ENCODE measurements around the gene RSRC1.

The RSRC1 gene

DNA sequence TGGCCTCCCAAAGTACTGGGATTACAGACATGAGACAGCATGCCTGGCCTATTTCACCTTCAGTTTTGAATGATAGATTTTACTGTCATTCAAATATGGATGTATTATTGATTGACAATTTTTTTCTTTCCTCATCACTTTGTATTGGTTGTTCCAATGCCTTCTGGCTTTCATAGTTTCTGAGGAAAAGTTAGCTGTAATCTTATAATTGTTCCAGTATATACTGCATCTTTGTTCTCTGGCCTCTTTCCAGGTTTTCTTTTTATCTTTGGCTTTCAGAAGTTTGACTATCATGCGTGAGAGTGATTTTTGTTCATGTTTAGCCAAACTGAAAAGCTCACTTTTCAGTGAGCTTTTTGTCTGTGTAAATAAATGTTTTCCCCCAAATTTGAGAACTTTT, 157.1 kb downstream of the RSRC1 start:
- Histone ChIP-seq H3K9ac (ENCODE audit: low read length) (no peak overlapping the region), H3K4me1 (ENCODE audit: control insufficient read depth, insufficient read depth, low read length) (no peaks in the 10 kb centered on the region), H3K27me3 (ENCODE audit: control insufficient read depth, insufficient read depth, low read length) (no peaks in the 10 kb centered on the region), H3K4me3 (ENCODE audit: low read length) (no peak overlapping the region), H3K36me3 (ENCODE audit: control insufficient read depth, insufficient read depth, low read length) (no peaks in the 10 kb centered on the region), H3K27ac (ENCODE audit: low read depth, low read length) (no peak overlapping the region)

DNA sequence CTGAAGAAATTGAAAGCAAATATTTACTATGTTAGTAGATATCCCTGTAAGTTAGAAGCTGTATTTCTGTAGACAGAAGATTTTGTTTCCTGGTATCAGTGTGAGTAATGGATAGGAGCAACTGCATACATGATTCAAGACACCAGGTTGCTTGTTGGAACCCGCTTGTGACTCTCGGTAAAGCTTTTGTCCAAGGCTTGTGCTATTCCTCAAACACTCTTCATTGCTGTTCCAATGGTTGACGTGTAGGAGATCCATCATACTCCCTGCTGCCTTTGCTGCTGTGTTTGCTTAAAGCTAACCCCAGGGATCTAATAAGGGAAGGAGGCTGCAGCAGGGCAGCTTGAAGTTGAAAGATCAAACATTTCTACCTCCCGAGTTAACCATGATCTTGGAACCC, 160.1 kb downstream of the RSRC1 start:
- no peaks in the 10 kb centered on the region for H3K4me1 ChIP-seq (ENCODE audit: control insufficient read depth, insufficient read depth, low read length)
- H3K4me3 ChIP-seq (ENCODE audit: low read length): no peak overlapping the region
- no peaks in the 10 kb centered on the region for H3K27me3 ChIP-seq (ENCODE audit: control insufficient read depth, insufficient read depth, low read length)
- H3K36me3 ChIP-seq (ENCODE audit: control insufficient read depth, insufficient read depth, low read length): no peaks in the 10 kb centered on the region
- H3K27ac ChIP-seq (ENCODE audit: low read depth, low read length): no peak overlapping the region
- H3K9ac ChIP-seq (ENCODE audit: low read length): no peak overlapping the region

DNA sequence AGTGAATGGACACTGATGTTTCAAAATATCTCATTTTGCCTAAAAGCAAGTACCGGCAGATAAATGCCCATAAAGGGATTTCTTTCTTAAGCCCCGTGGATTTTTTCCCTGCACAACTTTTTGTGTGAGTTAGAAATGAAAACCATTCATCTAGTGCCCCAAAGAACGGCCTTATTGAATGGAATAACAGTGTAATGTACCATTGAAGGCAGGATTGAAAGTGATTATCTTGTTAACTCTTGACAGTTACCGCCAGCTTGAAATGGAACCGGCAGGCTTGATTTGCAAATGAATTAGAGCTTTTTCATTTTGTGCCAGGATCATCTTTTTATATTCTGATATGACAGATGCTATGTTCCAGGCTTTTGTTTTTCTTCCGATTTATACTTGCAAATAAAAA, 162.2 kb downstream of the RSRC1 start:
- H3K4me3 ChIP-seq (ENCODE audit: low read length): no peak overlapping the region
- no peaks in the 10 kb centered on the region for H3K4me1 ChIP-seq (ENCODE audit: control insufficient read depth, insufficient read depth, low read length)
- H3K9ac ChIP-seq (ENCODE audit: low read length): no peak overlapping the region
- H3K36me3 ChIP-seq (ENCODE audit: control insufficient read depth, insufficient read depth, low read length): no peaks in the 10 kb centered on the region
- no peak overlapping the region for H3K27ac ChIP-seq (ENCODE audit: low read depth, low read length)
- no peaks in the 10 kb centered on the region for H3K27me3 ChIP-seq (ENCODE audit: control insufficient read depth, insufficient read depth, low read length)

DNA sequence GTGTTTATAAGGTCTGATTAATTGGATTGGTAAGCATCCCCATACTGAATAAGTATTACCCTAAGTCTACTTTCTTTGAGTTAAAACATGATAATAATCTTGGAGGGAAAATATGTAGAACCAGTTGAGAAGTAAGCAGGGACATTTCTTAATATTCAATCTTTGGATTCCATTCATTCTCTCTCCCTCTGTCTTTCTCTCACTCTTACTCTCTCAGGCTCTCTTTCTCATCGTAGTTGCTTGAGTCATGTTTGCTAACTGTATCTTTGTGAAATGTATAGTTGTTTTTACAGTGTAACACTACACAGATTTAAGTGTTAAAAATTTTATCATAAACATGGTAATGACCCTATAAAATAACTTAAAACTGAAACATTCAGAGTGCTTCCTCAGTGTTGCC, 163.8 kb downstream of the RSRC1 start:
- H3K4me1 ChIP-seq (ENCODE audit: control insufficient read depth, insufficient read depth, low read length): no peaks in the 10 kb centered on the region
- H3K36me3 ChIP-seq (ENCODE audit: control insufficient read depth, insufficient read depth, low read length): no peaks in the 10 kb centered on the region
- no peak overlapping the region for H3K27ac ChIP-seq (ENCODE audit: low read depth, low read length)
- no peaks in the 10 kb centered on the region for H3K27me3 ChIP-seq (ENCODE audit: control insufficient read depth, insufficient read depth, low read length)
- no peak overlapping the region for H3K4me3 ChIP-seq (ENCODE audit: low read length)
- no peak overlapping the region for H3K9ac ChIP-seq (ENCODE audit: low read length)

DNA sequence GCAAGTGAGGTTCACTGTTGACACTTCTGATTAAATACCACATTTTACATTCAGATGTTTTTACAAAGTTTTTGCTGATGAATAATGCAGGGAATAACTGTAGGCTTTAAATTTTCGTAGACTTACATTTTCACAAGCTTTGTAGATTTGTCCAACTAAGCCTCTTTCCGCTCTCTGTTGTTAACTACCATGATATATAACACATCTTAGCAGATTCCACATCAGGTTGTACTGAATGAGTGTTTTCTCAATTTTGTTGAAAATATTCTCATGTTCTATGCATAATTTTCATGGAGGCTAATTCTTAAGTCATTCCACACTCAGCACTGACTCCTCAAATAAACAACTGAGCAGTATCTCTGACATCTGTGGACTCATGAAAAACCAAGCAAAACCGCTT, 168.3 kb downstream of the RSRC1 start:
- no peak overlapping the region for H3K4me3 ChIP-seq (ENCODE audit: low read length)
- H3K27me3 ChIP-seq (ENCODE audit: control insufficient read depth, insufficient read depth, low read length): no peaks in the 10 kb centered on the region
- H3K4me1 ChIP-seq (ENCODE audit: control insufficient read depth, insufficient read depth, low read length): no peaks in the 10 kb centered on the region
- H3K9ac ChIP-seq (ENCODE audit: low read length): no peak overlapping the region
- no peaks in the 10 kb centered on the region for H3K36me3 ChIP-seq (ENCODE audit: control insufficient read depth, insufficient read depth, low read length)
- no peak overlapping the region for H3K27ac ChIP-seq (ENCODE audit: low read depth, low read length)

DNA sequence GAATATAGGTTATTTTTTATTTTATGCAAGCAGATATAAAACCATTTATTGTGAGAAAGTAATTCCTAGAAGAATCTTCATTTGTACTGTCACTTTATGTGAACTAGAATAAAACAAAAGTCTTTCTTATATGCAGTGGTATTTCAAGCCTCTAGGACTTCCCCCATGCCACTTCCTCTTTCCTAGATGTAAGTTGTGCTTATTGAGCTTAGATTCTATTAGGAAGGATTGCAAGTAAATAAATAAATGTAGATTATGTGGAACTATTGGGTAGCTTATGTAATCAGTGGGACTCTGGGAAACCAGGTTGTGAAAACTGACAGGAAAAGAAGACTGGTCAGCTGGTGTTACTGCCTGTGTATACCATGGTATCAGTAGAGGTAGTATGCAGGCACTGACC, 169.7 kb downstream of the RSRC1 start:
- Histone ChIP-seq H3K36me3 (ENCODE audit: control insufficient read depth, insufficient read depth, low read length) (no peaks in the 10 kb centered on the region), H3K27ac (ENCODE audit: low read depth, low read length) (no peak overlapping the region), H3K4me3 (ENCODE audit: low read length) (no peak overlapping the region), H3K4me1 (ENCODE audit: control insufficient read depth, insufficient read depth, low read length) (no peaks in the 10 kb centered on the region), H3K9ac (ENCODE audit: low read length) (no peak overlapping the region), H3K27me3 (ENCODE audit: control insufficient read depth, insufficient read depth, low read length) (no peaks in the 10 kb centered on the region)

DNA sequence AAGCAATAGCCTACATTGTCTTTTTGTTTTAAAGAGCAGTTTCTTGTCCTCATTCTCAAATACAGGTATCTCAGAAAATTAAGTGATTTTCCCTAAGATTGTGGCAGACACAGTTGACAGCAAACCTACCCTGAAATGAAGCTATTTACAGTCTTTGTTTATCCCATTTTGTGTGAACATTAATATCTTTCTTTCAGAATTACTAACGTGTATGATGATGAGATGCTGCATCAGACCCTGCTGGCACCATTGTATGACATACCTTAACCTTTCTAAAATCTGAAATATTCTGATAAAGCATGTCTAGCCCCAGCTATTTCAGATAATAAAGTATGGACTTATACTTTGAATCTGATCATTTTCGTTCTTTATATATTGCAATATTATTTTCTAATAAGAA, 185.9 kb downstream of the RSRC1 start:
- Histone ChIP-seq H3K4me1 (ENCODE audit: control insufficient read depth, insufficient read depth, low read length) (no peaks in the 10 kb centered on the region), H3K9ac (ENCODE audit: low read length) (no peak overlapping the region), H3K27ac (ENCODE audit: low read depth, low read length) (no peak overlapping the region), H3K4me3 (ENCODE audit: low read length) (no peak overlapping the region), H3K27me3 (ENCODE audit: control insufficient read depth, insufficient read depth, low read length) (no peaks in the 10 kb centered on the region), H3K36me3 (ENCODE audit: control insufficient read depth, insufficient read depth, low read length) (no peaks in the 10 kb centered on the region)

DNA sequence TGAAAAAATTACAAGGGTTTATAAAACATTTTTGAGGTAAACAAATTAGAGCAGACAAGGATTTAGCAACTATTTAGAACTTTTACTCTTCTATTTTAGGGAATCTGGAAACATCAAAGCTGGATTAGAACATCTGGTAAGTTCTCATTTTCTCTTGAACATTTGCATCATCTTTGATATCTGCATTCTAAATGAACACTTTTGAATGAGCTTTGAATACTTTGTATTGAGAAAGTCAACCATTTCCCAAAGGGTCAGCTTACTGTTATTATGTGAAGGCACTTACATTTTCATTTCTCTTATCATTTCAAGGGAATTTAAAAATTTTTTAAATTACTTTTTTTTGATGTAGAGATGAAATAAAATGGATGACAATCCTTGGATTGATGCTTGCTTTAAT, 188.1 kb downstream of the RSRC1 start:
- Histone ChIP-seq H3K9ac (ENCODE audit: low read length) (no peak overlapping the region), H3K27ac (ENCODE audit: low read depth, low read length) (no peak overlapping the region), H3K4me1 (ENCODE audit: control insufficient read depth, insufficient read depth, low read length) (no peaks in the 10 kb centered on the region), H3K27me3 (ENCODE audit: control insufficient read depth, insufficient read depth, low read length) (no peaks in the 10 kb centered on the region), H3K4me3 (ENCODE audit: low read length) (no peak overlapping the region), H3K36me3 (ENCODE audit: control insufficient read depth, insufficient read depth, low read length) (no peaks in the 10 kb centered on the region)

DNA sequence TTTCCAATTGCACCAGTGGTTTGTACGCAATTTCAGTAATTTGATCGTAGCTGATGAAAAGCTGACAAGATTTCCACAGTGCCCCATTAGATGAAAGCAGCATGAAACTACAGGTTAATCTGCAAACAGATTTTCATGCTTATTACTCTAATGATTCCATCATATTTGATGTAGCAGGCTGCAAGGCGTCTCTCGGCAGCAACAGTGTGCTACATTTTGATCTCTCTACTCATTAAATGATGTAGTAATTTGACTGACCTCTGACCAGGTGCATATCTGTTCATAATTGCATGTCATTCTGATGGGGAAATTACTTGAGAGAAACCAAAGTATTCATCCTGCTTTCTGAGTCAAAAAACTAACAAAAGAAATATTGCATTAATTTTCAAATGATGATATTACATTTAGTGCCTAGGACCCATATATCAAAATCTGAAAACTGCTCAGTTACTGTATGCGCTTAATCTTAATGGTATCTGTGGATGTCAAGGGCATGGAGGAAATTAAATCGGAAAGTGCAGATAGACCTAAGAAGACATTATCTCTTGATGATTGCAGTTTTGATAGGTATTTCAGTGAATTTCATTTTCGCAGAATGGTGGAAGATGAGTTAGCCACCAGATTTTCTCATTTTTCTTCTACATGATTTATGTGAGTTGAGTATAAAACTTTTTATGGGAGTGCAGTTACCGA, 198.5 kb downstream of the RSRC1 start:
- H3K27me3 ChIP-seq (ENCODE audit: control insufficient read depth, insufficient read depth, low read length): no peaks in the 10 kb centered on the region
- H3K9ac ChIP-seq (ENCODE audit: low read length): no peak overlapping the region
- H3K4me3 ChIP-seq (ENCODE audit: low read length): no peak overlapping the region
- H3K4me1 ChIP-seq (ENCODE audit: control insufficient read depth, insufficient read depth, low read length): no peaks in the 10 kb centered on the region
- H3K27ac ChIP-seq (ENCODE audit: low read depth, low read length): no peak overlapping the region
- H3K36me3 ChIP-seq (ENCODE audit: control insufficient read depth, insufficient read depth, low read length): no peaks in the 10 kb centered on the region

DNA sequence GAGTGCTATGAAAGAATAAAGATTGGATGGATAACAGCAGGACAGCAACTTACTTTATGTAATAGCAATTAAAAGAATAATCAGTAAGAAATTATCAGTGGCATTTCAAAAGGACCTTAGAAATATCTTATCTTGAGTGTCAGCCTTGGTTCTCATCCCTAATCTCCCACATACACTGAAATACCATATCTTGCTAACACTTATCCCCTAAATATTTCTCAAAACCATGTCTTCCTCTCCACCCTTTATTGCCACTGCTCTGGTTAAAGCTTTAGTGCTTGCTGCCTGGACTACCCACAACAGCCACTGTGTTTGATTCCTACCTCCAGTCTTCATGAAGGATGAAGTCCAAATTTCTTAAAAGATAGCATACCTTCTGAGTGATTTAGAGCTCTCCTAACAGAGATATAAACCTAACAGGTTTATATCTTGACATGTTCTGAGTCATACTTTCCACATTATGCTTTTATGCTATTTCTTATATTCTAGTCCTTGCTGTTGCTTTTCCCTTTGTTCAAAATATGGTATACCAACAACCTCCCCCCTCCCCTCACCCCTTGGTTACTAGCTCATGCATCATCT, 202.8 kb downstream of the RSRC1 start:
- no peaks in the 10 kb centered on the region for H3K36me3 ChIP-seq (ENCODE audit: control insufficient read depth, insufficient read depth, low read length)
- H3K27ac ChIP-seq (ENCODE audit: low read depth, low read length): no peak overlapping the region
- H3K4me3 ChIP-seq (ENCODE audit: low read length): no peak overlapping the region
- no peaks in the 10 kb centered on the region for H3K27me3 ChIP-seq (ENCODE audit: control insufficient read depth, insufficient read depth, low read length)
- H3K4me1 ChIP-seq (ENCODE audit: control insufficient read depth, insufficient read depth, low read length): no peaks in the 10 kb centered on the region
- no peak overlapping the region for H3K9ac ChIP-seq (ENCODE audit: low read length)

DNA sequence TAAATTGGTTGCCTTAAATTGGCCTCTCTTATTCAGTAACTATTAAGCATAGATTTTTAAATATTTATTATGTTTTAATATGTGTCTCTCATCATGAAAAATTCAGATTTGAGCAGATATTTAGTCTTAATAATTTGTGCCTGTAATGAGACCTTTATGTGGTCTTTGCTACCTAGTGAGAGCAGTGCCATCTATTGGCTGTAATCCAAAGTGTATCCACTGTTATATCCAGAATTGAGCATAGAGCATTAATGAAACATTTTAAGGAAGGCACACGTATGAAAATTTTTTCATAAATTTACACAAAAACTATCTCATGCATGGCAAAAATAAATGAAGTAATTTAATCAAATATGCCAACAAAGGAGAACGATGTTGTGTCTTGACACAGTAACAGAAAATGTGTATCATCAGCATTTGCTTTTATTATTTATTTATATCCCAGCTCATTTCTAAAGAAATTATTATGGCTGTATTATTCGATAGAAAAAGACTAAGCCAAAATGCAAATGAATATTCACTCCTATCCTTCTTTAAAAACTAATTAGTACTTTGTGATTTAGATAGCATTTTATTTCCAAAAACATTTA, 203.5 kb downstream of the RSRC1 start:
- Histone ChIP-seq H3K4me3 (ENCODE audit: low read length) (no peak overlapping the region), H3K9ac (ENCODE audit: low read length) (no peak overlapping the region), H3K27me3 (ENCODE audit: control insufficient read depth, insufficient read depth, low read length) (no peaks in the 10 kb centered on the region), H3K4me1 (ENCODE audit: control insufficient read depth, insufficient read depth, low read length) (no peaks in the 10 kb centered on the region), H3K36me3 (ENCODE audit: control insufficient read depth, insufficient read depth, low read length) (no peaks in the 10 kb centered on the region), H3K27ac (ENCODE audit: low read depth, low read length) (no peak overlapping the region)

DNA sequence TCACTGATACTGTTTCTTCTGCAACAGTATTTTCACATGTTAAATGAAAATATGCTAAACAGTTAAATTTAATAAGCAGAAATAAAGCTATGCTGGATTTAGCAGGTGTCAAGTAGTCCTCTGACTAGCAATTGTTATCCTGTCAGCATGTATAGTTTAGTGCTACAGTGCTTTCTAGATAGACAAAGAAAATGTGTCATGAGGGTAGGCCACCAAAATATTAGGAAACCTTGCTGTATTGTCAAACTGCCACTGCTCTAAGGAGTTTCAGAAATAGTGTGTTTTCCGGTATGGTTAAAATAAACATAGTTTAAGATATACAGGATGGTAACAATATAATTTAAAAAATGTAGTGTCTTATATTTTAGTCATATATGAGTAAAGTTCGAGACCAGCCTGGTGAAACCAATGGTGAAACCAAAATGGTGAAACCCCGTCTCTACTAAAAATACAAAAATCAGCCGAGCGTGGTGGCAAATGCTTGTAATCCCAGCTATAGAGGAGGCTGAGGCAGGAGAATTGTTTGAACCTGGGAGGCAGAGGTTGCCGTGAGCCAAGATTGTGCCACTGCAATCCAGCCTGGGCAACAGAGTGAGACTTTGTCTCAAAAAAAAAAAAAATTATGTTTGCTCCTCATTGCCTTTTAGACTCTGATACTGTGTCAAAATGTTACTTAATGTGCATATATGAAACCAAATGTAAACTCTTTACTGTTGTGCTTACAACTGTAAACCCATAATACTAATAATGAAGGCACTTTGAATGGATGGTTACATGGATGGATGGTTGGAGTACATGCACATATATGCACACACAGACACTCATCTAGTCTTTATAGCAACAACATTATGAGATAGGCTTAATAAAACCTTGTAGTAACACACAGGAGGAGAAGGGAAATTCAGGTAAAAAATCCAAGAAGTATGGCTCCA, 204.8 kb downstream of the RSRC1 start:
- Histone ChIP-seq H3K27ac (ENCODE audit: low read depth, low read length) (no peak overlapping the region), H3K4me3 (ENCODE audit: low read length) (no peak overlapping the region), H3K27me3 (ENCODE audit: control insufficient read depth, insufficient read depth, low read length) (no peaks in the 10 kb centered on the region), H3K4me1 (ENCODE audit: control insufficient read depth, insufficient read depth, low read length) (no peaks in the 10 kb centered on the region), H3K36me3 (ENCODE audit: control insufficient read depth, insufficient read depth, low read length) (no peaks in the 10 kb centered on the region), H3K9ac (ENCODE audit: low read length) (no peak overlapping the region)
